SK-N-SH (cell line): ENCODE data around the gene RAPH1. TPM values are rescaled to one million over a fixed set of nuclear protein-coding genes. Genes with fewer than 3 reads are reported as not detected.

Source experiments
- CTCF ChIA-PET: fragments of 300-600, 350-600 bp; formaldehyde crosslinking; extraction: SDS; loops from one replicate; lab custom pipeline; 2021; lab: Yijun Ruan, JAX
- POLR2A ChIA-PET: fragments of 350-600 bp; sonication (Branson Sonifier 250); formaldehyde crosslinking; extraction: SDS; loops from one replicate; lab custom pipeline; 2020; ENCODE audit warnings: antibody characterized with exemption, inconsistent platforms; lab: Yijun Ruan, JAX
- DNase-seq: peaks from one replicate; pipeline ENCODE4 v3.0.0; 2012
- H2AFZ ChIP-seq: fragments of 200-600 bp; sonication (generic); 2 replicates; pipeline ENCODE4 v1.8.1; 2016; ENCODE audit warnings: antibody characterized with exemption, mild to moderate bottlenecking, low read depth
- H3F3A ChIP-seq: fragments of 200-600 bp; sonication (generic); replicated peaks from 2 replicates; pipeline ENCODE3; 2016; ENCODE audit warnings: antibody characterized with exemption, mild to moderate bottlenecking; ENCODE audit not compliant: insufficient read depth
- H3K27ac ChIP-seq, 2 experiments: fragments of 200-500 bp in 1 of 2; fragments of 200-600 bp in 1 of 2; sonication (Bioruptor generic) in 1 of 2; sonication (generic), shearing (Covaris generic) in 1 of 2; 2 replicates each; pipeline versions ENCODE4 v1.5.1 to v1.6.1; 2014 to 2016; ENCODE audit warnings: low read depth in 2 of 2, inconsistent platforms in 1 of 2, low read length in 1 of 2, mild to moderate bottlenecking in 1 of 2, mixed read lengths in 1 of 2
- H3K27me3 ChIP-seq: fragments of 200-600 bp; sonication (generic), shearing (Covaris generic); 2 replicates; pipeline ENCODE4 v1.6.1; 2016; ENCODE audit warnings: mixed run types; ENCODE audit not compliant: insufficient read depth
- H3K36me3 ChIP-seq, 2 experiments: fragments of 200-500 bp in 1 of 2; fragments of 200-600 bp in 1 of 2; sonication (Bioruptor generic) in 1 of 2; sonication (generic) in 1 of 2; replicated peaks in 1 of 2; 2 replicates each; pipeline versions ENCODE3 to v1.5.1; 2014 to 2016; ENCODE audit warnings: low read length in 1 of 2, mild to moderate bottlenecking in 1 of 2; ENCODE audit not compliant: insufficient read depth in 2 of 2, control insufficient read depth in 1 of 2
- H3K4me1 ChIP-seq, 2 experiments: fragments of 200-500 bp in 1 of 2; fragments of 200-600 bp in 1 of 2; sonication (Bioruptor generic) in 1 of 2; sonication (generic), shearing (Covaris generic) in 1 of 2; 2 replicates each; pipeline versions ENCODE4 v1.5.1 to v1.6.1; 2014 to 2016; ENCODE audit warnings: low read depth in 1 of 2, low read length in 1 of 2, mixed run types in 1 of 2; ENCODE audit not compliant: insufficient read depth in 2 of 2, control insufficient read depth in 1 of 2
- H3K4me2 ChIP-seq: fragments of 200-600 bp; sonication (generic), shearing (Covaris generic); 2 replicates; pipeline ENCODE4 v1.6.1; 2017; ENCODE audit warnings: mixed run types
- H3K4me3 ChIP-seq, 2 experiments: fragments of 200-500 bp in 1 of 2; fragments of 200-600 bp in 1 of 2; sonication (Bioruptor generic) in 1 of 2; sonication (generic), shearing (Covaris generic) in 1 of 2; 2 replicates each; pipeline versions ENCODE4 v1.5.1 to v1.8.1; 2014 to 2016; ENCODE audit warnings: low read depth in 2 of 2, inconsistent platforms in 1 of 2, low read length in 1 of 2, mild to moderate bottlenecking in 1 of 2, mixed read lengths in 1 of 2, moderate library complexity in 1 of 2
- H3K79me2 ChIP-seq: fragments of 200-600 bp; sonication (generic); 2 replicates; pipeline ENCODE4 v1.8.1; 2017; ENCODE audit warnings: mild to moderate bottlenecking; ENCODE audit not compliant: insufficient read depth
- H3K9ac ChIP-seq: fragments of 200-600 bp; sonication (generic); 2 replicates; pipeline ENCODE4 v1.6.1; 2017; ENCODE audit warnings: mixed run types
- H3K9me2 ChIP-seq: fragments of 200-600 bp; sonication (generic); 2 replicates; pipeline ENCODE4 v1.6.1; 2017; ENCODE audit warnings: mixed run types
- H3K9me3 ChIP-seq: fragments of 200-600 bp; sonication (generic); 2 replicates; pipeline ENCODE4 v1.6.1; 2017; ENCODE audit warnings: mixed run types, mild to moderate bottlenecking, moderate library complexity
- H4K20me1 ChIP-seq: fragments of 200-600 bp; sonication (generic); 2 replicates; pipeline ENCODE4 v1.6.1; 2017; ENCODE audit warnings: mild to moderate bottlenecking, mixed run types; ENCODE audit not compliant: insufficient read depth
- EZH2phosphoT487 ChIP-seq: fragments of 200-600 bp; sonication (generic); IDR thresholded peaks from 2 replicates; pipeline ENCODE4 v1.6.1; 2017; ENCODE audit warnings: low read depth, mixed run types, mild to moderate bottlenecking, antibody characterized with exemption, moderate library complexity, borderline replicate concordance
- FOSL2 ChIP-seq: IDR thresholded peaks from 2 replicates; pipeline ENCODE4 v1.4.0; 2012; ENCODE audit warnings: low read depth, mild to moderate bottlenecking, moderate library complexity, borderline replicate concordance
- FOXJ3 ChIP-seq: sonication (generic); formaldehyde crosslinking; IDR thresholded peaks from 2 replicates; pipeline ENCODE4 v1.5.1; 2020; ENCODE audit warnings: mild to moderate bottlenecking, missing genetic modification reagents
- GATA2 ChIP-seq: sonication (generic); formaldehyde crosslinking; IDR thresholded peaks from 2 replicates; pipeline ENCODE4 v1.5.0; 2020; ENCODE audit warnings: mild to moderate bottlenecking, missing genetic modification reagents
- MEF2A ChIP-seq: IDR thresholded peaks from 2 replicates; pipeline ENCODE4 v1.4.0; 2012; ENCODE audit warnings: low read depth, borderline replicate concordance
- NRF1 ChIP-seq: IDR thresholded peaks from 2 replicates; pipeline ENCODE4 v1.6.1; 2012; ENCODE audit warnings: low read depth, mild to moderate bottlenecking, low read length
- POLR2AphosphoS5 ChIP-seq: IDR thresholded peaks from 2 replicates; pipeline ENCODE4 v1.6.1; 2012; ENCODE audit warnings: low read depth, low read length
- RCOR1 ChIP-seq: fragments of 150-350 bp; IDR thresholded peaks from 2 replicates; pipeline ENCODE4 v1.6.1; 2017; ENCODE audit warnings: antibody characterized with exemption, low read length
- SMC3 ChIP-seq: IDR thresholded peaks from 2 replicates; pipeline ENCODE4 v1.6.1; 2012; ENCODE audit warnings: low read depth, low read length, improper control_type of control experiment
- YY1 ChIP-seq: IDR thresholded peaks from 2 replicates; pipeline ENCODE4 v1.4.0; 2012; ENCODE audit warnings: low read depth, mild to moderate bottlenecking
- WGBS: methylation state at CpG from one replicate; pipeline ENCODE4 v1.1.6; 2017; ENCODE audit warnings: low lambda C conversion rate; 5-methylcytosine and 5-hydroxymethylcytosine counted together
- polyA plus RNA-seq, 3 experiments: library from polyadenylated mRNA; depleted of rRNA; stranded (reverse); fragments of >200 nt; gene quantifications; 2 replicates each; pipeline ENCODE4 v1.2.3, GENCODE V29; 2012
- TF ChIP-seq, protein P1 (sequence below): fragments of 150-350 bp; IDR thresholded peaks from 2 replicates; pipeline ENCODE4 v1.6.1; 2017; ENCODE audit warnings: antibody characterized with exemption, low read length, low read depth, borderline replicate concordance
- TF ChIP-seq, protein P2 (sequence below): IDR thresholded peaks from 2 replicates; pipeline ENCODE4 v1.4.0; 2012; ENCODE audit warnings: low read depth, borderline replicate concordance
- TF ChIP-seq, protein P3 (sequence below): fragments of 150-350 bp; IDR thresholded peaks from 2 replicates; pipeline ENCODE4 v1.6.1; 2016; ENCODE audit warnings: mild to moderate bottlenecking, low read depth, low read length
- TF ChIP-seq, protein P4 (sequence below): fragments of 200-600 bp; sonication (generic); IDR thresholded peaks from 2 replicates; pipeline ENCODE4 v1.6.1; 2017; ENCODE audit warnings: antibody characterized with exemption, mild to moderate bottlenecking, moderate library complexity
- TF ChIP-seq, protein P5 (sequence below): IDR thresholded peaks from 2 replicates; pipeline ENCODE4 v1.6.1; 2012; ENCODE audit warnings: mild to moderate bottlenecking, low read depth, low read length, moderate library complexity

The RAPH1 gene
- polyA plus RNA-seq, 1 of the 3 experiments (the other 2 are of a cell fraction), result 6.7 TPM

DNA sequence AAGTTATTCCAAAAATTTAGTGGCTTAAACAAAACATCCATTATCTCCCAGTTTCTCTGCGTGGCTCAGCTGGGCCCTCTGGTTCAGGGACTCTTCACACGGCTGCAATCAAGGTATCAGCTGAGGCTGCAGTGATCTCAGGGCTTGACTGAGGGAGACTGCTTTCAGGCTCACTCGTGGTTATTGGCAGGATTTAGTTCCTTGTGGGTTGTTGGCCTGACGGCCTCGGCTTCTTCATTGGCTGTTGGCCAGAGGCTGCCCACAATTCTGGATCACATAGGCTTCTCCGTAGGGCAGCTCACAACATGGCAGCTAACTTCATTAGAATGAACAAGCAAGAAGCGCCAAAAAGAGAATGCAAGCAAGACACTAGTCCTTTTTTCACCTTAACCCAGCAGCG lies 116.8 kb downstream of the RAPH1 start:
- H3K4me2 ChIP-seq, result no peak overlapping the region
- H3K36me3 ChIP-seq, result peaks cover 34 to 70% of the 10 kb centered on the region in 2 experiments
- H3K4me3 ChIP-seq, result no peak overlapping the region
- no peak for DNase-seq
- H3K9ac ChIP-seq, result no peak overlapping the region
- no peaks in the 10 kb centered on the region for H3K4me1 ChIP-seq
- TF ChIP-seq, protein P1, sequence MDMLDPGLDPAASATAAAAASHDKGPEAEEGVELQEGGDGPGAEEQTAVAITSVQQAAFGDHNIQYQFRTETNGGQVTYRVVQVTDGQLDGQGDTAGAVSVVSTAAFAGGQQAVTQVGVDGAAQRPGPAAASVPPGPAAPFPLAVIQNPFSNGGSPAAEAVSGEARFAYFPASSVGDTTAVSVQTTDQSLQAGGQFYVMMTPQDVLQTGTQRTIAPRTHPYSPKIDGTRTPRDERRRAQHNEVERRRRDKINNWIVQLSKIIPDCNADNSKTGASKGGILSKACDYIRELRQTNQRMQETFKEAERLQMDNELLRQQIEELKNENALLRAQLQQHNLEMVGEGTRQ, result no peak
- TF ChIP-seq EZH2phosphoT487, result no peak
- no peak for TF ChIP-seq YY1
- no peak for TF ChIP-seq NRF1
- TF ChIP-seq, protein P2, sequence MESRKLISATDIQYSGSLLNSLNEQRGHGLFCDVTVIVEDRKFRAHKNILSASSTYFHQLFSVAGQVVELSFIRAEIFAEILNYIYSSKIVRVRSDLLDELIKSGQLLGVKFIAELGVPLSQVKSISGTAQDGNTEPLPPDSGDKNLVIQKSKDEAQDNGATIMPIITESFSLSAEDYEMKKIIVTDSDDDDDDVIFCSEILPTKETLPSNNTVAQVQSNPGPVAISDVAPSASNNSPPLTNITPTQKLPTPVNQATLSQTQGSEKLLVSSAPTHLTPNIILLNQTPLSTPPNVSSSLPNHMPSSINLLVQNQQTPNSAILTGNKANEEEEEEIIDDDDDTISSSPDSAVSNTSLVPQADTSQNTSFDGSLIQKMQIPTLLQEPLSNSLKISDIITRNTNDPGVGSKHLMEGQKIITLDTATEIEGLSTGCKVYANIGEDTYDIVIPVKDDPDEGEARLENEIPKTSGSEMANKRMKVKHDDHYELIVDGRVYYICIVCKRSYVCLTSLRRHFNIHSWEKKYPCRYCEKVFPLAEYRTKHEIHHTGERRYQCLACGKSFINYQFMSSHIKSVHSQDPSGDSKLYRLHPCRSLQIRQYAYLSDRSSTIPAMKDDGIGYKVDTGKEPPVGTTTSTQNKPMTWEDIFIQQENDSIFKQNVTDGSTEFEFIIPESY, result no peak
- no peak for TF ChIP-seq FOXJ3
- no peak for TF ChIP-seq RCOR1
- TF ChIP-seq FOSL2, result no peak
- TF ChIP-seq MEF2A, result no peak
- TF ChIP-seq, protein P3, sequence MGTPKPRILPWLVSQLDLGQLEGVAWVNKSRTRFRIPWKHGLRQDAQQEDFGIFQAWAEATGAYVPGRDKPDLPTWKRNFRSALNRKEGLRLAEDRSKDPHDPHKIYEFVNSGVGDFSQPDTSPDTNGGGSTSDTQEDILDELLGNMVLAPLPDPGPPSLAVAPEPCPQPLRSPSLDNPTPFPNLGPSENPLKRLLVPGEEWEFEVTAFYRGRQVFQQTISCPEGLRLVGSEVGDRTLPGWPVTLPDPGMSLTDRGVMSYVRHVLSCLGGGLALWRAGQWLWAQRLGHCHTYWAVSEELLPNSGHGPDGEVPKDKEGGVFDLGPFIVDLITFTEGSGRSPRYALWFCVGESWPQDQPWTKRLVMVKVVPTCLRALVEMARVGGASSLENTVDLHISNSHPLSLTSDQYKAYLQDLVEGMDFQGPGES, result no peak
- TF ChIP-seq, protein P4, sequence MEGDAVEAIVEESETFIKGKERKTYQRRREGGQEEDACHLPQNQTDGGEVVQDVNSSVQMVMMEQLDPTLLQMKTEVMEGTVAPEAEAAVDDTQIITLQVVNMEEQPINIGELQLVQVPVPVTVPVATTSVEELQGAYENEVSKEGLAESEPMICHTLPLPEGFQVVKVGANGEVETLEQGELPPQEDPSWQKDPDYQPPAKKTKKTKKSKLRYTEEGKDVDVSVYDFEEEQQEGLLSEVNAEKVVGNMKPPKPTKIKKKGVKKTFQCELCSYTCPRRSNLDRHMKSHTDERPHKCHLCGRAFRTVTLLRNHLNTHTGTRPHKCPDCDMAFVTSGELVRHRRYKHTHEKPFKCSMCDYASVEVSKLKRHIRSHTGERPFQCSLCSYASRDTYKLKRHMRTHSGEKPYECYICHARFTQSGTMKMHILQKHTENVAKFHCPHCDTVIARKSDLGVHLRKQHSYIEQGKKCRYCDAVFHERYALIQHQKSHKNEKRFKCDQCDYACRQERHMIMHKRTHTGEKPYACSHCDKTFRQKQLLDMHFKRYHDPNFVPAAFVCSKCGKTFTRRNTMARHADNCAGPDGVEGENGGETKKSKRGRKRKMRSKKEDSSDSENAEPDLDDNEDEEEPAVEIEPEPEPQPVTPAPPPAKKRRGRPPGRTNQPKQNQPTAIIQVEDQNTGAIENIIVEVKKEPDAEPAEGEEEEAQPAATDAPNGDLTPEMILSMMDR, result no peak
- TF ChIP-seq POLR2AphosphoS5, result no peak
- no peak for TF ChIP-seq GATA2 (CRISPR knock-in tag)
- no peak for TF ChIP-seq SMC3
- TF ChIP-seq, protein P5, sequence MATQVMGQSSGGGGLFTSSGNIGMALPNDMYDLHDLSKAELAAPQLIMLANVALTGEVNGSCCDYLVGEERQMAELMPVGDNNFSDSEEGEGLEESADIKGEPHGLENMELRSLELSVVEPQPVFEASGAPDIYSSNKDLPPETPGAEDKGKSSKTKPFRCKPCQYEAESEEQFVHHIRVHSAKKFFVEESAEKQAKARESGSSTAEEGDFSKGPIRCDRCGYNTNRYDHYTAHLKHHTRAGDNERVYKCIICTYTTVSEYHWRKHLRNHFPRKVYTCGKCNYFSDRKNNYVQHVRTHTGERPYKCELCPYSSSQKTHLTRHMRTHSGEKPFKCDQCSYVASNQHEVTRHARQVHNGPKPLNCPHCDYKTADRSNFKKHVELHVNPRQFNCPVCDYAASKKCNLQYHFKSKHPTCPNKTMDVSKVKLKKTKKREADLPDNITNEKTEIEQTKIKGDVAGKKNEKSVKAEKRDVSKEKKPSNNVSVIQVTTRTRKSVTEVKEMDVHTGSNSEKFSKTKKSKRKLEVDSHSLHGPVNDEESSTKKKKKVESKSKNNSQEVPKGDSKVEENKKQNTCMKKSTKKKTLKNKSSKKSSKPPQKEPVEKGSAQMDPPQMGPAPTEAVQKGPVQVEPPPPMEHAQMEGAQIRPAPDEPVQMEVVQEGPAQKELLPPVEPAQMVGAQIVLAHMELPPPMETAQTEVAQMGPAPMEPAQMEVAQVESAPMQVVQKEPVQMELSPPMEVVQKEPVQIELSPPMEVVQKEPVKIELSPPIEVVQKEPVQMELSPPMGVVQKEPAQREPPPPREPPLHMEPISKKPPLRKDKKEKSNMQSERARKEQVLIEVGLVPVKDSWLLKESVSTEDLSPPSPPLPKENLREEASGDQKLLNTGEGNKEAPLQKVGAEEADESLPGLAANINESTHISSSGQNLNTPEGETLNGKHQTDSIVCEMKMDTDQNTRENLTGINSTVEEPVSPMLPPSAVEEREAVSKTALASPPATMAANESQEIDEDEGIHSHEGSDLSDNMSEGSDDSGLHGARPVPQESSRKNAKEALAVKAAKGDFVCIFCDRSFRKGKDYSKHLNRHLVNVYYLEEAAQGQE, result no peak
- H3K27me3 ChIP-seq, result no peaks in the 10 kb centered on the region
- no peaks in the 10 kb centered on the region for H3K9me2 ChIP-seq
- H3K79me2 ChIP-seq, result peaks cover 26% of the 10 kb centered on the region; the same call in 1 of the 2 replicates
- no peaks in the 10 kb centered on the region for H3F3A ChIP-seq
- H3K9me3 ChIP-seq, result peaks cover 3% of the 10 kb centered on the region; the same call in 1 of the 2 replicates
- H3K27ac ChIP-seq, result no peak overlapping the region
- WGBS, result 94% methylated on average over 6 of the region's 8 CpGs
- H2AFZ ChIP-seq, result no peak overlapping the region
- ChIA-PET POLR2A (no interaction called here), CTCF (no interaction called here)
- no peaks in the 10 kb centered on the region for H4K20me1 ChIP-seq
